ENCODE data around the gene TNFRSF19.
"Not testable (repeated sequence)": the region's sequence is repeated elsewhere in the genome, so short reads cannot be mapped to it uniquely, and the experiment has no call there.

TNFRSF19 gene, protein sequence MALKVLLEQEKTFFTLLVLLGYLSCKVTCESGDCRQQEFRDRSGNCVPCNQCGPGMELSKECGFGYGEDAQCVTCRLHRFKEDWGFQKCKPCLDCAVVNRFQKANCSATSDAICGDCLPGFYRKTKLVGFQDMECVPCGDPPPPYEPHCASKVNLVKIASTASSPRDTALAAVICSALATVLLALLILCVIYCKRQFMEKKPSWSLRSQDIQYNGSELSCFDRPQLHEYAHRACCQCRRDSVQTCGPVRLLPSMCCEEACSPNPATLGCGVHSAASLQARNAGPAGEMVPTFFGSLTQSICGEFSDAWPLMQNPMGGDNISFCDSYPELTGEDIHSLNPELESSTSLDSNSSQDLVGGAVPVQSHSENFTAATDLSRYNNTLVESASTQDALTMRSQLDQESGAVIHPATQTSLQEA

DNA sequence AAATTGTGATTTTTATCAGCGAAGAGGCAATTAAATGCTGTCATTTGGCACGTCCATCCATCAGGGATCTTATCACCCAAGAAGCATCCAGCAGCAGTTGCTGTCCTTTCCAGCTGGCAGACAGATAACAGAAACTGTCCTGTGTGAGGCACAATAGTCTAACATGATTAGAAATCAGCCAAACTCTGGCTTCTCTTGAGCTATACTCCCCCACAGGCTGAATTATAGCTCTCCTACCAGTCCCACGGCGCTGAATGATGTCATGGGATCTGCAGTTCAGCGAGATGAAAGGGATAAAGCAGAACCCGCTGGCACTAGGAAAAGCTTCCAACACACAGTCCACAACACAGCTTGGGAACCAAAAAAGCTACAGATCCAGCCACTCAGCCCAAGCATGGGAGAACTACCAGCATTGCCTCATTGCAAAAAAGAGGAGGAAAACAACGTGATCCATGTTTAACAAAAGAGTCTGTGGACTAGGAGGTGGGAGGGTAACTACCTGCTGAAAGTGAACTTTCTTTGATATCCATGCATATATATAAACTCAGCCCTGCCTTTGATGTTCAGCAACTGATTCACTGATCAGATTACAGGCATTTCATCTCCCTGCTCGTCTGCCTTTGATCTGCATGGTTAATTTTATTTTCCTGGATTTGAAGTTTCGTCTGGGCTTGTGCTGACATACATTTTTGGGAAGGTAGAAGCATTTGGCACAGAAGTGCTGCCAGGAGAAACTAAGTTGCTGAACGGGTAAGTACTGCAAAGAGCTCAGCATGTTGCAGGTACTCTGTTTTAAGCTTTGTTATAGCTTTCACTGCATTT lies at the start of gene TNFRSF19:
TSS of gene TNFRSF19 (plus strand) at position 314 of the 822 bp plus-strand sequence. CDS start 19,772 bp downstream, outside the sequence.
- no peak for DNase-seq

DNA sequence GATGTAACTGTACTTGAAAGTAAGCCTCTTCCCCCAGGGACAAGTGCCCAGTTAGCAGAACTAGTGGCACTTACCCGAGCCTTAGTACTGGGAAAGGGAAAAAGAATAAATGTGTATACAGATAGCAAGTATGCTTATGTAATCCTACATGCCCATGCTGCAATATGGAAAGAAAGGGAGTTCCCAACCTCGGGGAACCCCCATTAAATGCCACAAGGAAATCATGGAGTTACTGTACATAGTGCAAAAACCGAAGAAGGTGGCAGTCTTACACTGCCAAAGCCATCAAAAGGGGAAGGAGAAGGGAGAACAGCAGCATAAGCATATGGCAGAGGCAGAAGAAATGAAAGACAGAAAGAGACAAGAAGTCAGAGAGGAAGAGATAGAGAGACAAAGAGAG lies 40.3 kb upstream of the TNFRSF19 start:
- DNase-seq: not testable (repeated sequence)

DNA sequence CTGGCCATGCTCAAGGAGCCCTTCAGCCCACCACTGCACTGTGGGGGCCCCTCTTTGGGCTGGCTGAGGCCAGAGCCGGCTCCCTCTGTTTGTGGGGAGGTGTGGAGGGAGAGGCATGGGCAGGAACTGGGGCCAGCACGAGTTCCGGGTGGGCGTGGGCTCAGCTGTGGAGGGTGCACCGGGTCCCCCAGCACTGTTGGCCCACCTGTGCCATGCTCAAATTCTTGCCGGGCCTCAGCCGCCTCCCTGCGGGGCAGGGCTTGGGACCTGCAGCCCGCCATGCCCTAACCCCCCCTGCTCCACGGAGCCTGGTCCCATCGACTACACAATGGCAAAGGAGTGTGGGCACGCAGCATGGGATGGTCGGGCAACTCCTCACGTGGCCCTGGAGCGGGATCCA lies 38.8 kb upstream of the TNFRSF19 start:
- no peak for DNase-seq

DNA sequence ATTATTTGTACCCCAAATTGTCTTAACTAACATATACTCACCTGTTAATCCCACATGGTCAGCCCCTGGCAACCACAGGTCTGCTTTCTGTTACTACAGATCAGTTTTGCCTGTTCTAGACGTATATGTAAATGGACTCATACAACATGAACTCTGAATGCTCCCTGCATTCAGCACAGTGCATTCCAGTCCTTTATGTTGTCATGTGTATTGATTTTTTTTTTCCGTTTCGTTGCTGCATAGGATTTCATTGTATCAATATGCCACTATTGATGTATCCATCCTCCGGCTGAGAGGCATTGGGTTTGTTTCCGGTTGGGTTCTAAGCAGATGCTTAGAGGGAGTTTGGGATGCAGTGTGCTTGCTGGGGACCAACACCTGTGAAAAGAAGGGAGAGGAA lies 36.1 kb upstream of the TNFRSF19 start:
- DNase-seq: no peak

DNA sequence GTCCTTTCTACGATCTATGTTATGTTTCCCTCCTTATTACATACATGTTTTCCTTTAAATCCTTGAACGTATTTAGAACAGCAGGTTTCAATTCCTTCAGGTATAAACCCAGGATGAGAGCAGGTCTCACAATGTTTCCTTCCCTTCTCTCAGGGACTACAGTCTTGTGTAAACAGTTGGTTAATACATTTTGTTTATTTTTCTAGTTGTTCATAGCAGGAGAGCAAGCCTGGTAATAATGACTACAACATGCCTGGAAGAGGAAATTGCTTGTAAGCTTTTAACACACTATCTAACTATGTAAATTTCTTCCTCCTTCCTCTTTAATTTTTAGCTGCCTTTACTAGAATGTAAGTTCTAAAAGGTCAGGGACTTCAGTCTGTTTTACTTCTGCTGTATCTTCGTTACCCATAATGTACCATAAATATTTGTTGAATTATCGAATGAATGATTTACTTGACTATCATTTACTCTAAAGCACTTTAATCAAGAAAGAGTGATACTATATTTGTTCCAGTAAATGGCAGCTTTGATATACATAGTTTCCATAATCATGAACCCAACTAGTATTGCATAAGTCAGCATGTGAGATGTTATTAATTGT lies 28.9 kb upstream of the TNFRSF19 start:
- DNase-seq: no peak

DNA sequence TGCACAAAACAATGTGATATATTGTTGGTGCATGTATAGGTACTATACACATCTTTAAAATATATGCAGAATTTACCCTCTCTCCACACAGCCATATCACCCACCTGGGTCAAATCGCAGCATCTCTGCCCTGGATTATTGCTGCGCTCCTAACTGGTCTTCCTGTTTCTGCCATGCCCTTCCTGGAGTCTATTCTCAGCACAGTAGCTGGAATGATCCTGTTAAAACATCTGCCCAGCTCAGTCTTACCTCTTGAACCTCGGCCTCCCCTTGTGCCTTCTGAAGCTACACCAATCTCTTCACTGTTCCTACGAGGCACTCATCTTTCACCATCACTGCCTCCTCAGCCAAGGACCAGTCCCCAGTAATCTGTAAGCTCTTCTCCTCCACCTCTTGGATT lies 25.5 kb upstream of the TNFRSF19 start:
- DNase-seq: no peak

DNA sequence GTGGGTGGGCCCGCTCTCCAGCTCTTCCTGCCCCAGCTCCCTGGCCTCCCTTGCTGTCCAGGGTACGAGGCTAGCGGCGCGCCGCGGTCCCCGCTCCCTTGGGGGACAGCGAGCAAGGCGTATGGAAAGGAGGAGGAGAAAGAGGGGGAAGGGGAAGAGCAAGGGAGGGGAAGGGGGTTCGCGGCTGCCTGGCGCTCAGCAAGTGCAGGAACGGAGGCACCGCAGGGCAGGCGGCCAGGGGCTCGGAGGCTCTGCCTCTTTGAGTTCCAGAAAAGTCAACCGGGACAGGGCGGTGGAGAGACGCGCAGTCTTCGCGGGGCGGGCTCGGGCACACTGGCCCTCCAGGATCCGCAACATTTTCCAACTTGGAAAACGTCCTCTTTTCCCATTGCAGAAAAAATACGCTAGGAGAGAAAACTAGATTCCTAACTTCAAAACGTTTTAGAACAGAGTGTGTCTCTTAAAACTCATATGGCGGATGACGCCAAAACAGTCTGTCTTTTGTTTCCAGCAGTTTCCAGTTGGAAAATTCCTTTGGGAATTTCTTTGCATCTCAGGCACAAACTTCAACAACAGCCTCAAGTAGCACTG lies 23.1 kb upstream of the TNFRSF19 start:
- DNase-seq: no peak

DNA sequence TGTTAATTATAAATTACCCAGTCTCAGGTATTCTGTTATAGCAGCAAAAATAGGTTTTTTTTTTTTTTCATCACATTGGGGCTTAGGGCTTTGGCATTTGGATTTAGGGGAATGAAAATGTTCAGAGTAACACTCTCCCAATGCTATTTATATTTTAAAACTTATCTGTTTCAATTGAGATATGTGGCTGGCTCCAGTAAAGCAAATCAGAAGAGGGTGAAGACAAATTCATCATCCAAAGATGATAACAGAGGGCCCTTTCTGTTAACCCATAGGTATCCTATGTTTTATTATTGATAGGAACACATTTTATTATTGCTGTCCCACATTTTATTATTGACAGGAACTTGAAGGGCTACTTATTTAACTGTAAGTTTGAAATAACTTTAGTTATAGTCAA lies 20.5 kb upstream of the TNFRSF19 start:
- no peak for DNase-seq

DNA sequence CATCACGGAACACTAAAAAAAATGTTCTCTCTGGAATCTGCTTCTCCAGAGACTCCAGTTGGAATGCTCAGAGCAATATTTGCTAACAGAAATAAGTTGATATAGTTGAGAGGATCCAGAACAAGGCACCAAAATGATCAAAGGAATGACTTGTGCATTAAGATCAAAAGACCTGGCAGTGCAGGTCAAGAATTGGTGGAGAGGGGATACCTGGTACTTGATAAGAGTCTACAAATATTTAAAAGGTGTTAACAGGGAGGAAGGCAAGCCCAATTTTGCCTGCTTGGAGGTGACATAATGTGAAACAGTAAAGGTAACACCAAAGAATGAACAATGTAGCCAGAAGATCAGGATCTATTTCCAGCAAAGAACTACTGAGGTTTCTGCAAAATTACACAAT lies 20.0 kb upstream of the TNFRSF19 start:
- no peak for DNase-seq

DNA sequence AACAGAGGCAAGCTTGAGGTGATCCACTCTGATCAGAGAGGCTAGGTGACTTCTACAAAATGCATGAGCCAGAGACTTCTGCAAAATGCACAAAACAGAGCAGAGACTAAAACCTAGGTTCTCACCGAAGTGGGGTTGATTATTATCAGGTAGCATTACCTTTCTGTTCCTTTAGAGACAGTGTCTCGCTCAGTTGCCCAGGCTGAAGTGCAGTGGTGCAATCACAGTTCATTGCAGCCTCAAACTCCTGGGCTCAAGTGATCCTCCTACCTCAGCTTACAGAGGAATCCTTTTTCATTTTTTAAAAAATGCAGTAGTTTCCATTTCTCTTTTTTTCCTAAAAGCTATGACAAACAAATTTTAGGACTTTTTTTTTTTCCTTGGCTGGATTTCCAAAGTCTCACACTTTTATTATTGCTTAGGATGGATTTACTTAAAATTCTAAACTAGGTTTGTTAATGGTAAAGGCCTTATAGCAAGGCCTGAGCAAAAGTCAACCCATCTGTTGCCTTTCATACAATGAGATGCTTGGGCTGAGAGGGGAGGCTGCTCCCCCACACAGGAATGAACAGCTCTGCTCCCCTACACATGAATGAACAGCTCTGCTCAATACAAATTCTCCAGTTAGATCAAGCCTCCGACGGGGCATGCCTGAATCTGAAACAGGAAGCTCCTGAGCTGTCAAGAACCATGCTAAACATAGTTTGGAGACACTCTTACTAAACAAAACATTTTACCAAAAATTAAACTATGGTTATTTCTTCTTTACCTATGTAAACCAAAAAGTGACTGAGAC lies 18.8 kb upstream of the TNFRSF19 start:
- no peak for DNase-seq

DNA sequence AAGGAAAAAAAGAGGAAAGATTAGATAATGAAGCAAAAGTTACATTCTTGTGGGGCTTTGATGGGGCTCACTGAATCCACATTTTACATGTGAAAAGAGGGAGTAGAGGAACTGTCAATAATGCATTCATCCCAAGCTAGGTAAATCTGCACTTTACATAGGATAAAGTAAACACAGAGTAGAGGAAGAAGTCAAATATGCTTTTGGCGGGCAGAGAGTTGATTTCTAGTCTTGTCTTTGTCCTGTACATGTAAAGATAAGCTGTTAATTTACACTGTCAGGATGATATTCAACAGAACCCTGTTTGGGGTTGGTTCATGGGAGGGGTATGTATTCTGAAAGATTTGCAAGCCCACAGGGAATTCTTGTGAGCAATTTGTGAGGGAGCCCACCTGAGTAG lies 18.0 kb upstream of the TNFRSF19 start:
- no peak for DNase-seq

DNA sequence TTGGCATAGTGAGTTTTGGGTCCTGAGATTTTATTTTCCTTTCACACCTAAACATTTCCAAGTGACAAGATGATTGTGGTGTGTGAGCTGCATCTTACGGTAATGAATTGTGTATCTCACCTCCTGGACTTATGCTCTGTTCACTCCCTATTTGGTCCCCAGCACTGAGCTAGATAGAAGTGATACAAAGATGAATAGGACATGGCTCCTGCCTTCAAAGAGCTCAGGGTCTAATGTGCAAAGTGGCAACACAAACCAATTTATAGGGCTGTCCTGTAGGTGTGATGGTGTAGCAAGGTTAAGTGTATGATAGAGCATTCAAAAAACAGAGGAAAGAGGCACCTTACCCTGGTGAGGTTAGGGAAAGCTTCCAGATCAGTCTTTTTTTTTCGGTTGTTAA lies 17.6 kb upstream of the TNFRSF19 start:
- DNase-seq: no peak

DNA sequence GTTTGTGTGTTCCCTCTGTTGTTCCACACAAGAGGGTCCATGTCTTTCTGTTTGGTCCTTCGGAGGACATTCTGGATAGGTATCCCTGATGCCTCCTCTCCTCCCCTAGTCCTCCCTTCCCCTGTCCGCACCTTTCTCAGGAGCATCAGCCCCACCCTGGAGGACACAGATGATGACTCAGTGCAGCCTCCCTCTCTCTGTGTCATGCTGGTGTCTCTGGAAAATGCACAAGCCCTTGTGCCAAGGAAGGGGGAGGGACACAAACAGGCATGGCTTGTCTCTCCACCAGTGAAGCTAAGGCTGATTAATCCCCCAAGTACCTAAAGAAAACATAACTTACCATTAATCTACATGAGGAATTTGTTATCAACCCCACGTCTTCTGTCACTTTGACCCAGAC lies 16.2 kb upstream of the TNFRSF19 start:
- DNase-seq: no peak

DNA sequence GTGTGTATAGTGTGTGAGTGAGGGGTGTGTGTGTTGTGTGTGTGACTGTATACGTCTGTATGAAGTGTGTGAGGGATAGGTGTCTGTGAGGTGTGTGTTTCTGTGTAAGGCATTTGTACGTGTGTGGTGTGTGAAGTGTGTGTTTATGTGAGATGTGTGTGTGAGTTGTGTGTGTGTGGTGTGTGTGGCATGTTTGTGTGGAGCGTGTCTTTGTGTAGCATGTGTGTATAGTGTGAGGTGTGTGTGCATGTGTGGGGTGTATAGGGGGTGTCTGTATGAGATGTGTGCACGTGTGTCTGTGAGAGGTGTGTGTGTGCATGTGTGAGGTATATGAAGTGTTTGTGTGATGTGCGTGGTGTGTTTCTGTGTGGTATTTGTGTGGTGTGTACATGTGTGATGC lies 13.2 kb upstream of the TNFRSF19 start:
- no peak for DNase-seq

DNA sequence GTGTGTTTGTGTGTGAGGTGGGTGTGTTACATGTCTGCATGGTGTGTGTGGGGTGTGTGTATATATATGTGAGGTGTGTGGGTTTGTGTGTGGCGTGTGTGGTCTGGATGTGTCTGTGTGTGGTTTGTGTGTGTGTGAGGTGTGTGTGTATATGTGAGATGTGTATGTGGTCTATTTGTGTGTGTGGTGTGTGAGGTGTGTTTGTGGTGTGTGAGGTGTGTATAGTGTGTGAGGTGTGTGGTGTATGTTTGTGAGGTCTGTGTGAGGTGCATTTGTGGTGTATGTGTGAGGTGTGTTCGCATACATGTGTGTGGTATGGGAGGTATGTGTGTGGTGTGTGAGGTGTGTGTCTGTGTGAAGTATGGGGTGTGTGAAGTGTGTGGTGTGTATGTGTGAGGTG lies 12.5 kb upstream of the TNFRSF19 start:
- DNase-seq: no peak

DNA sequence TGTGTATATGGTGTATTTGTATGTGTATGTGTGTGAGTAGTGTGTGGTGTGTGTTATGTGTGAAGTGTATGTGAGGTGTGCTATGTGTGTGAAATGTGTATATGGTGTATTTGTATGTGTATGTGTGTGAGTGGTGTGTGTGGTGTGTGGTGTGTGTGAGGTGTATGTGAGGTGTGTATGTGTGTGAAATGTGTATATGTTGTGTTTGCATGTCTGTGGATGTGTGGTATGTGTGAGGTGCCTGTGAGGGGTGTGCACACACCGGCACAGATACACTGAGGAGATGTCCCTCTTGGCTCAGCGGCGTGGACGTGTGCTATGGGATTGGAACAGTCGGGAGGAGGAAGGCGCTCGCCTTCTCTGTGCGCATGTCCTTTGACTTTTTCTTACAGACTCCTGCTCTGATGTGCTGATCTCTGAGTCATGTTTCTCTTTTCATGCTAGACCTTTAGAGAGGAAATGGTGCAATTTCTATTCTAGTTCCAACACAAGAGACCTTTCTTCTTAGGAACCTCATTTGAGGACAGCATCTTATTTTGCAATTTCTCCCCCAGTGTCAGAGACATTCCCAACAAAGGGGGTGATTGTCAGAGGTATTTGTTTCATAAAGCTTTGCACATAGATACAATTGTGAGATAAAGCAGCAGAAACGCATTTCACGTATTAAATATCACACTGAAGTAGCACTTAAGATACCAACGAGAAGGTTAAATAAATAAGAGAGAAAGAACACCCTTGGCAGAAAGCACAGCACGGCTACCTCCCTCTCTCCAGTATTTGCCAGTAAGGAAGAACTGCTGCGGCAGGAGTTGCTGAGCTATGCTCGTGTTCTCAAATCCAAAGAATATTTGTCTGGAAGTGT lies 11.3 kb upstream of the TNFRSF19 start:
- DNase-seq: no peak

DNA sequence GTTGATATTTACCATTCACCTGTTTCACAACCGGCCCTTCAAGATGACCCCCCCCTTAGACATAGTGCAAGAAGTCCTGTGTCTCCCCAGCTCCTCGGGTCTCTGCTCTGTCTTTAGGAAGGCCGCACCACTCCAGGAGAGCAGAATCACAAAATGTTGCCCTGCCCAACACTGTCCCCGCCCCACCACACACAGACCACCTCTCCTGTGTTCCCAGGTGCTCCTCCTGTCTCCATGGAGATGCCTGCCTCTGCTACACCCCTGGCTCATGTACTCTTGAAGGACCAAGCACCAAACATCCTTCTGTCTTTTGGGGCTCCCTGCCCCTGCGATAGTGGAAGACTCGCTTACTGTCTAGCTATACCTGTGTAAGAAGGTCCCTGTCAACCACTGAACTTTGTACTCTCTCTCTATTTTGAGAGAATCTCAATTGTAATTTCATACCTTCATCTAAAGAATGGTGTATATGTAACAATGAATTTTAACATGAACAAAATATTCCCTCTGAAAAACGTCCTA lies 9.6 kb upstream of the TNFRSF19 start:
- DNase-seq: no peak

DNA sequence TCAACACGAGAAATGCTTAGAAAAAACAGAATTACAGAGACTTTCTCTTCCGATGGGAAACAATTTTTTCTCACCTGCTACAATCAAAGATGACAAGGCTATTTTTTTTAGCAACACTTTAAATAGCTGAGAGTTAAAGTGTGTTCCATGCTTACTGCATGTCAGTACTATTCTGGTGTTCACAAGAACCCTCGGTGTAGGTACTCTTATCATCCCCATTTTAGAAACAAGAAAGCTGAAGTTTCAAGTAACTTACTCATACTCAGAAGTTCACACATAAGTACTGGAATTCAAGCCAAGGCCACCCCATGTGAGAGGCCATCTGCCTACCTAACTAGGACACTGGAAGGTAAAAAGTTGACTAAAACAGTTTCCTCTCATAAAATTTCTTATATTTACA lies 9.0 kb upstream of the TNFRSF19 start:
- DNase-seq: no peak

DNA sequence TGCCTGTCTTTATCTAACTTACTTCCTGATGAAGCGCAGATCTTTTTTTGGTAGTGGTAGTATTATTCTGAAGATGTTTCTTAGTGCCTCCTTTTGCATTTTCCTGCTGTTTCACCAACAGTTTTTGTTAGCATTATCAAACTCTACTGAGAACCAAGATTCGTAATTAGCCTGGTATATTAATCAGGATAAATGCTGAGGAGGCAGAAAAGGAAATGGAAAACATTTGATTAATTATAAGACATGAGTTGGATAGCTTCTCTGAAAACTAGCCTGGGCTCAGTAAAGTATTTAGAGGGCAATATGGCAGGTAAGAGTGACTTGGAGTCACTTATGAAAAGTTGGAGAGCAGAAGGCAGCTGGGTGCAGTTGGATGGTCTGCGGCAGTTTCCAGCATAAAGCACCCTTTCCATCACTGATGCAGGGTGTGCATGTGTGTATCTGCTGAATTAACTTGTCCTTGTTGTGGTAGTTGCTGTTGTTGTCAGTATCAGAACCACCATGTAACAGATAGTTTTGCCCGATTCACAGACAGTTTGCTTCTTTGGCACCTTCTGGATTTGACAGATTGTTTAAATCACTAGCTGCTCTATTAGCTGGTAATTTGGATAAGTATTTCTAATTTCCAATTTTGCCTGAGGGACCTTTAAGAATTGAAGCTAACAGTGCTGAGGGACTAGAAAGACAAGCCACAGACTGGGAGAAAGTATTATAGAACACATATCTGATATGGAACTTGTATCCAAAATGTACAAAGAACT lies 6.9 kb upstream of the TNFRSF19 start:
- DNase-seq: no peak

DNA sequence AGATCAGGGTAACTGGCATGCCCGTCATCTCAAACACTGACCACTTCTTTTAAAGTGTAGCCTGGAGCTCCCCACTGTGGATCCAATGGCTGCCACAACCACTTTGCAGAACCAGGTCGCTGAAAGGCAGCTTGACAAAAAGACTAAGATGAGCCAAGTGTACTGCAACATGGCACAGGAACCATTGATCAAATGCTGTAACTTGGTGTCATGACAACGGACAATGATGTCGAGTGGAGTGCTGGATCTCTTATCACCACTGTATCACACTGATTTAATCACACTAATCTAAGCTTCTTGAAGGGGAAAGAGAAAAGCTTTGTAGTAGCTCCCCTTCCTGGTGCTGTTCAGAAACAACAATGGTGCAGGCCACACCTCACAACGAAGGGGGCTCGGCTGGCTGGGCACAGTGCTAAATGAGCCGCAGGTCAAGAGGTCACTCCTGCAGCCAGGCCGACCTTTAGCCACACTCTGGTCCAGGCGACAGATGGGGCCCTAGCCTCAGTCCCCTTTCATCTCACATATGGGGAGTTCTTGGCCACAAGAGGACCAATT lies 2.2 kb upstream of the TNFRSF19 start:
- DNase-seq: no peak

Data from CD4-positive, alpha-beta T cell treated with Interleukin-17A for 1 hour (primary cell).